Measurements from ENCODE around the gene DLG2. TPM values are rescaled to one million over a fixed set of nuclear protein-coding genes. Genes with fewer than 3 reads are reported as not detected.

Gene DLG2
- total and polyA plus RNA-seq, 4 donors, result 0.30 to 5.5 (median 0.68) TPM

DNA sequence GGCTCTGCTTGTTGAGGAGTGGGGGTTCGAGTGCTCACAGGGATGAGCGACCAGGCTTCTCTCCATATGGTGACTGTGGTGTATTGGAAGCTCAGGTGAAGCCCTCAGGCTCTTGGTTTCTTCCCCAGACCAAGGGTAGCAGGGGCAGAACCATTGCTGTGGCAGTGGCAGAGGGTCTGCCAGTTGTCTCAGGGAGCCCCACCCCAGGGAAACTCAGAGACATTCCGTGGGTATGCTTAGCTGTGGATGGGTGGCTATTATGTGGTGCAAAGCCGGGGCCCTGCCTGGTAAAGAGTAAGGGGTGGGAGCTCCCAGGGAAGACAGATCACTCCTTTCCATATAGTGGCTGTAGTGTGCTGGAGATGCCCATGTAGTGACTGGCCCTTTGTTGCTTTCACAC is 167.8 kb downstream of the DLG2 start:
- TF ChIP-seq YY1 (IDR thresholded peaks at IDR 0.05) (no peak), JUND (IDR thresholded peaks at IDR 0.05) (no peak), HNF4G (IDR thresholded peaks at IDR 0.05) (no peak), CTCF (IDR thresholded peaks at IDR 0.05; ENCODE audit: low read depth, low read length, missing input control) (no peak), RAD21 (IDR thresholded peaks at IDR 0.05) (no peak), FOXA1 (IDR thresholded peaks at IDR 0.05) (no peak), SP1 (IDR thresholded peaks at IDR 0.05) (no peak), NR2F2 (IDR thresholded peaks at IDR 0.05) (no peak), RXRA (IDR thresholded peaks at IDR 0.05) (no peak)
- TF ChIP-seq, protein P1, sequence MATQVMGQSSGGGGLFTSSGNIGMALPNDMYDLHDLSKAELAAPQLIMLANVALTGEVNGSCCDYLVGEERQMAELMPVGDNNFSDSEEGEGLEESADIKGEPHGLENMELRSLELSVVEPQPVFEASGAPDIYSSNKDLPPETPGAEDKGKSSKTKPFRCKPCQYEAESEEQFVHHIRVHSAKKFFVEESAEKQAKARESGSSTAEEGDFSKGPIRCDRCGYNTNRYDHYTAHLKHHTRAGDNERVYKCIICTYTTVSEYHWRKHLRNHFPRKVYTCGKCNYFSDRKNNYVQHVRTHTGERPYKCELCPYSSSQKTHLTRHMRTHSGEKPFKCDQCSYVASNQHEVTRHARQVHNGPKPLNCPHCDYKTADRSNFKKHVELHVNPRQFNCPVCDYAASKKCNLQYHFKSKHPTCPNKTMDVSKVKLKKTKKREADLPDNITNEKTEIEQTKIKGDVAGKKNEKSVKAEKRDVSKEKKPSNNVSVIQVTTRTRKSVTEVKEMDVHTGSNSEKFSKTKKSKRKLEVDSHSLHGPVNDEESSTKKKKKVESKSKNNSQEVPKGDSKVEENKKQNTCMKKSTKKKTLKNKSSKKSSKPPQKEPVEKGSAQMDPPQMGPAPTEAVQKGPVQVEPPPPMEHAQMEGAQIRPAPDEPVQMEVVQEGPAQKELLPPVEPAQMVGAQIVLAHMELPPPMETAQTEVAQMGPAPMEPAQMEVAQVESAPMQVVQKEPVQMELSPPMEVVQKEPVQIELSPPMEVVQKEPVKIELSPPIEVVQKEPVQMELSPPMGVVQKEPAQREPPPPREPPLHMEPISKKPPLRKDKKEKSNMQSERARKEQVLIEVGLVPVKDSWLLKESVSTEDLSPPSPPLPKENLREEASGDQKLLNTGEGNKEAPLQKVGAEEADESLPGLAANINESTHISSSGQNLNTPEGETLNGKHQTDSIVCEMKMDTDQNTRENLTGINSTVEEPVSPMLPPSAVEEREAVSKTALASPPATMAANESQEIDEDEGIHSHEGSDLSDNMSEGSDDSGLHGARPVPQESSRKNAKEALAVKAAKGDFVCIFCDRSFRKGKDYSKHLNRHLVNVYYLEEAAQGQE (IDR thresholded peaks at IDR 0.05), result no peak
- Histone ChIP-seq H3K27me3 (ENCODE audit: control insufficient read depth in 4 of 4, insufficient read depth in 4 of 4, low read length in 3 of 4) (no peaks in the 10 kb centered on the region), H3K9ac (ENCODE audit: low read depth in 1 of 2, low read length in 2 of 2) (no peak overlapping the region), H3K27ac (ENCODE audit: low read depth in 1 of 2, low read length in 2 of 2) (no peak overlapping the region), H3K36me3 (ENCODE audit: control insufficient read depth in 4 of 4, insufficient read depth in 3 of 4, low read depth in 1 of 4, low read length in 3 of 4) (no peaks in the 10 kb centered on the region), H3K4me3 (ENCODE audit: low read depth in 1 of 3, low read length in 3 of 3) (no peak overlapping the region), H3K4me1 (ENCODE audit: control insufficient read depth in 4 of 4, insufficient read depth in 4 of 4, low read length in 3 of 4) (no peaks in the 10 kb centered on the region), H3K9me3 (ENCODE audit: control insufficient read depth in 4 of 4, low read length in 3 of 4) (peaks cover 3 to 8% (median 4%) of the 10 kb centered on the region in 4 donors)
- WGBS, result 75% methylated on average over 4 of the region's 4 CpGs
- no peak for DNase-seq (ENCODE audit: low spot score)

- no peak for DNase-seq (ENCODE audit: low spot score)
- no peaks in the 10 kb centered on the region for H3K27me3 ChIP-seq (ENCODE audit: control insufficient read depth in 4 of 4, insufficient read depth in 4 of 4, low read length in 3 of 4)
- H3K4me3 ChIP-seq (ENCODE audit: low read depth in 1 of 3, low read length in 3 of 3), result no peak overlapping the region
- 75% methylated on average over 1 of the region's 1 CpG for WGBS
- TF ChIP-seq HNF4A (conservative IDR thresholded peaks at IDR 0.05) (no peak), RAD21 (IDR thresholded peaks at IDR 0.05) (no peak), FOXA2 (IDR thresholded peaks at IDR 0.05) (no peak), EGR1 (IDR thresholded peaks at IDR 0.05; ENCODE audit: low read depth in 2 of 2) (no peak), FOXA1 (IDR thresholded peaks at IDR 0.05) (no peak)
- H3K9me3 ChIP-seq (ENCODE audit: control insufficient read depth in 4 of 4, low read length in 3 of 4), result no peaks in the 10 kb centered on the region
- H3K36me3 ChIP-seq (ENCODE audit: control insufficient read depth in 4 of 4, insufficient read depth in 3 of 4, low read depth in 1 of 4, low read length in 3 of 4), result peaks cover 0 to 2% (median 0%) of the 10 kb centered on the region in 4 donors
- no peaks in the 10 kb centered on the region for H3K4me1 ChIP-seq (ENCODE audit: control insufficient read depth in 4 of 4, insufficient read depth in 4 of 4, low read length in 3 of 4)
- no peak overlapping the region for H3K9ac ChIP-seq (ENCODE audit: low read depth in 1 of 2, low read length in 2 of 2)
- no peak overlapping the region for H3K27ac ChIP-seq (ENCODE audit: low read depth in 1 of 2, low read length in 2 of 2)
These were observed 182.7 kb downstream of the DLG2 start for GRCh38 chr11:85444479-85444878.

DNA sequence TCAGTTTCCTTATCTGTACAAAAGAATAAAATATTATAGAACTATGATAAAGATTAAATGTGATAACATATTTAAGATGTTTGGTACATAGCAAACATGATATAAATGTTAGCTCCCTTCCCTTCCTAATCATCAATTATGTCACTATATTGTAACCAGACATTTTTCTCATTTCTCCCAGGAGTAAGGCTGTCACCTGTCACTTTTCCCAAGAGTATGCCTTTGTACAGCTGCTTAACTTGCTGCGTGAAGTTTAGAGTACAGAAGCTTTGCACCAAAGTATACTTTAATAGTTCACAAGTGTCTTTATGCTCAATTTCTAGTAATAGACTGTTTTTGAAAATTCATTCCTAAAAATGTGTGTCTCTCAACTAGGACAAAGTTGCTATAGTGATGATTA is 186.9 kb downstream of the DLG2 start:
- no peak for TF ChIP-seq FOXA2 (IDR thresholded peaks at IDR 0.05)
- no peak for TF ChIP-seq FOXA1 (IDR thresholded peaks at IDR 0.05)
- TF ChIP-seq SP1 (IDR thresholded peaks at IDR 0.05), result no peak
- TF ChIP-seq HNF4G (IDR thresholded peaks at IDR 0.05), result no peak
- TF ChIP-seq GABPA (IDR thresholded peaks at IDR 0.05 in 1 of 2, conservative IDR thresholded peaks at IDR 0.05 in 1 of 2), result no peak
- no peak for TF ChIP-seq EGR1 (IDR thresholded peaks at IDR 0.05; ENCODE audit: low read depth in 2 of 2)
- TF ChIP-seq TAF1 (conservative IDR thresholded peaks at IDR 0.05), result no peak
- no peak for TF ChIP-seq CTCF (IDR thresholded peaks at IDR 0.05; ENCODE audit: low read depth, low read length, missing input control)
- TF ChIP-seq JUND (IDR thresholded peaks at IDR 0.05), result no peak
- TF ChIP-seq RXRA (IDR thresholded peaks at IDR 0.05), result no peak
- TF ChIP-seq, protein P2, sequence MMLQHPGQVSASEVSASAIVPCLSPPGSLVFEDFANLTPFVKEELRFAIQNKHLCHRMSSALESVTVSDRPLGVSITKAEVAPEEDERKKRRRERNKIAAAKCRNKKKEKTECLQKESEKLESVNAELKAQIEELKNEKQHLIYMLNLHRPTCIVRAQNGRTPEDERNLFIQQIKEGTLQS (IDR thresholded peaks at IDR 0.05), result no peak
- TF ChIP-seq, protein P3, sequence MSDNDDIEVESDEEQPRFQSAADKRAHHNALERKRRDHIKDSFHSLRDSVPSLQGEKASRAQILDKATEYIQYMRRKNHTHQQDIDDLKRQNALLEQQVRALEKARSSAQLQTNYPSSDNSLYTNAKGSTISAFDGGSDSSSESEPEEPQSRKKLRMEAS (IDR thresholded peaks at IDR 0.05), result no peak
- no peak for TF ChIP-seq NR2F2 (IDR thresholded peaks at IDR 0.05)
- no peak for TF ChIP-seq RAD21 (IDR thresholded peaks at IDR 0.05)
- WGBS, result 90% methylated on average over 1 of the region's 1 CpG
- H3K9ac ChIP-seq (ENCODE audit: low read depth in 1 of 2, low read length in 2 of 2), result no peak overlapping the region

More for the DNA sequence above, 186.9 kb downstream of the DLG2 start:
- peaks cover 0 to 2% (median 0%) of the 10 kb centered on the region in 4 donors for H3K36me3 ChIP-seq (ENCODE audit: control insufficient read depth in 4 of 4, insufficient read depth in 3 of 4, low read depth in 1 of 4, low read length in 3 of 4)
- no peak for DNase-seq (ENCODE audit: low spot score)
- H3K9me3 ChIP-seq (ENCODE audit: control insufficient read depth in 4 of 4, low read length in 3 of 4), result peaks cover 0 to 4% (median 1%) of the 10 kb centered on the region in 4 donors
- H3K4me1 ChIP-seq (ENCODE audit: control insufficient read depth in 4 of 4, insufficient read depth in 4 of 4, low read length in 3 of 4), result no peaks in the 10 kb centered on the region
- no peak overlapping the region for H3K4me3 ChIP-seq (ENCODE audit: low read depth in 1 of 3, low read length in 3 of 3)
- no peak overlapping the region for H3K27ac ChIP-seq (ENCODE audit: low read depth in 1 of 2, low read length in 2 of 2)
- H3K27me3 ChIP-seq (ENCODE audit: control insufficient read depth in 4 of 4, insufficient read depth in 4 of 4, low read length in 3 of 4), result no peaks in the 10 kb centered on the region
